Endometrial microvascular endothelial cells (primary cell): ENCODE measurements around the gene BHLHE41. TPM values are rescaled to one million over a fixed set of nuclear protein-coding genes. Genes with fewer than 3 reads are reported as not detected.

Experiments used
- in situ Hi-C: cut with HindIII; loops from 2 replicates; pipeline ENCODE4 v1.10.0; 2017; ENCODE audit warnings: low sequenced_read_pairs, low pct_unique_long_range_greater_than_20kb; ENCODE audit errors: inconsistent ontology term
- total RNA-seq: library from RNA; depleted of rRNA; stranded (reverse); fragments of >200 nt; gene quantifications from one replicate; pipeline ENCODE4 v1.2.3, GENCODE V29; 2015; ENCODE audit errors: inconsistent ontology term

Gene BHLHE41
- 0.56 TPM for total RNA-seq

DNA sequence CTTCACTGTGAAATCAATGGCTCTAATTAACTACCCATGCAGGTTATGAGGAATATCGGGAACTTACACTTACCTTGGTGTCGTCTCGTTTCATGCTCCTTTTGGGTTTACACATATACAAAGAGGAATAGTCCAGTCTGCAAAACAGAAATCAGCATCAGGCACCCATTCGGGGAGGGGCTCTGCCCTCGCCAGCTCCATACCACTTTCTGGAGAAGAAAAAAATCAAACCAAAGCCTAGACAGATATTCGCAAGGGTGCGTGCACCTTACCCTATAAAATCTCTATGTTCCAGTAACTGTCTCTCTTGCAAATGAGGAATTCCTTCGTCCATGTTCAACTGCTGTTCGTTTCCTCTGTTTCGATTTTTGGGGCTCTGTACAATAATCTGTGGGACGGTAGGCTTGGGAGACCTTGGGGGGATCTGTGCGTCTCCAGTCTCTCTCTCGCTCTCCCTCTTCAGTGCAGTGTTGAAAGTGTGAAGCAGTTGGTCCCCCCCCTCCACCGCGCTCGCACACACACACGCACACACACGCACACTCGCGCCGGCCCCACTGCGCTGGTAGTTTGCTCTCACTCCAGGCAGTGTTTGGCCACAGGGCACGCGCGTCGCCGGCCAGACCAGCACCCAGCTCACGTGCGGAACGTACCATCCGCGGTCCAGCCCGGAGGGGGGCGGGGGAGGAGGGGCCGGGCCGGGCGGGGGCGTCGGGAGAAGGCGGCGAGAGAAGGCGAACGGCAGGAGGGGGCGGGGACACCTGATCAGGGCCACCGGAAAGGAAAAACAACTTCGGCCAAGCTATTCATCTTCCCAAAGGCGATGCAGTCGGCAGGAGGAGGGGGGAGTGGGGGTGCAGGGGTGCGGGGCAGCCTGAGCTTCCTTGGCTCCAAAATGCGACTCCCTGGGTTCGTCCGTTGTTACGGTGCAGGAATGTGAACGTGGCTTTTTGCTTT is at the start of gene BHLHE41:
Gene BHLHE41 (minus strand): TSS at position 592 of the 954 bp plus-strand sequence. CDS start 258 bp downstream, at position 334.
- in situ Hi-C loops, result loop anchor here (25.0 kb wide), 1 partner anchor 513 kb away; no protein-coding TSS in a partner anchor

DNA sequence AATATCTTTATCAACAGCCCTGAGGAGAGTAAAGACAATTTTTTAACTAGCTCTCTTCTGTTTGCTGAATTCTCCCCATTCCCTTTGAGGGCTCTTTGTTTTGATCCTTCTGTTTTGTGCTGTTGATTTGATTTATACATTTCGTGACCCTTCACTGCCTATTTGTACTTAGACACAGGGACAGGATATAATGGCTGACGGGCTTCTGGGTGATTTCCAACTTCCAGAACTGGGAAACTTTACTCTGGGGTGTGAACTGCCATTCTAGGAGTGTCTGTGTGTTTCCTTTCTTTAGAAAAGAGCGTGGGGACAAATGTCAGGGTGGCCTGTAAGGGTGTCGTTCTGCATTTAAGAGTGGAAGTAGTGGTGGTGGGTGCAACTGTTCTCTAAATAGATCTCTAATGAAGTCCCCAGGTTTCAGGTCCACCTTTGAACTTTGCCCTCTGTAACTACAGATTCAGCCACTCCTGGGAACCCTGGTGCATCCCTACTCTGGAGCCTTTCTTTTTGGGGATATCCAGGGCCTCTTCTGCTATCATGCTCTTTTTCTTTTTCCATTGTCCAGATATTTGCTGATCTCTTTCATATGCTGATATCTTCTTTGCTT is 48.2 kb upstream of the BHLHE41 start:
- in situ Hi-C loops, result no loop called here

DNA sequence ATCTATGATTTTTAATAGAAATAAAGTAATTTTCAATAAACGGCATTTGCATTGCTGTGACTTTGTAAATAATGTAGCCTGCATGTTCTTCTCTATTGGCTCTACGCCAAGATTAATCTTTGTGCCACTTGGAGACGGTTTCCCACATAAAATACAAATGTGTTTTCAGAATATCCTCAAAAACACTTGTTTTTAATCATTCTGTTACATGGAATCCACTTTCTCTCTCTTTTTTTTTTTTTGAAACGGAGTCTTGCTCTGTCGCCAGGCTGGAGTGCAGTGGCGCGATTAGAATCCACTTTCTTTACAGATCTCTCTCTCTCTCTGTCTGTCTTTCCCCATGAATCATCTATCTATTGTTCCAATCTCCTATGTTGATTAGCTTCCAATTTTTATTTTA is 47.7 kb upstream of the BHLHE41 start:
- in situ Hi-C loops, result no loop called here

DNA sequence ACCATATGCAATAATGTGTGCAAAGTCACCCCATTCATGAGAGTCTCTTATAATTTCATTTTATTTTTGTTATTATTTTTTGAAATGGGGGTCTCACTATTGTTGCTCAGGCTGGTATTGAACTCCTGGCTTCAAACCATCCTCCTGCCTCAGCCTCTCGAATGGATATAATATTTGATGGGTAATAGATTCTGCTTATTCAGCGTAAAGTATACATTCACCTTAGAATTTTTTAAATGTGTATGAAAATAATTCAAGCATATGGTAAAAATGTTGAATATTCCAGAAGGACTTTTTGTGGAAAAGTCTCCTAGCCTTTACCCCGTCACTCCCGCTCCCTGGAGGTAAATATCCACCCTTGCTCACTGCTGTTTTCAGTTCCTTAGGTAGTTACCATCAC is 47.2 kb upstream of the BHLHE41 start:
- in situ Hi-C loops, result no loop called here

DNA sequence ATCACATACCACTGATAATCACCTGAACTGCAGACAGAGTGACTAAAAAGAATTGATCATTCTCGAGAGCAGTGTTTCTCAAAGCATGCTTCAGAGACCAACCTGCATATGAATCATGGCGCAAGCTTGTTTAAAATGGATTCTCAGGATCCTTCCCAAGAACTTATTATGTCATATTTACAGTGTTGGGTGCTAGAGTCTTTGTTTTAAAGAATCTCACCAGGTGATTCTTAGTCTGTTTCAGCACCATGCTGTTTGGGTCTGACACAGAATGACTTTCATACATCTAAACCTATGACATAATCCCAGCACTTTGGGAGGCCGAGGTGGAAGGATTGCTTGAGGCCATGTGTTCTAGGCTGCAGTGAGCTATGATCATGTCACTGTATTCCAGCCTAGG is 39.3 kb upstream of the BHLHE41 start:
- in situ Hi-C loops, result no loop called here

DNA sequence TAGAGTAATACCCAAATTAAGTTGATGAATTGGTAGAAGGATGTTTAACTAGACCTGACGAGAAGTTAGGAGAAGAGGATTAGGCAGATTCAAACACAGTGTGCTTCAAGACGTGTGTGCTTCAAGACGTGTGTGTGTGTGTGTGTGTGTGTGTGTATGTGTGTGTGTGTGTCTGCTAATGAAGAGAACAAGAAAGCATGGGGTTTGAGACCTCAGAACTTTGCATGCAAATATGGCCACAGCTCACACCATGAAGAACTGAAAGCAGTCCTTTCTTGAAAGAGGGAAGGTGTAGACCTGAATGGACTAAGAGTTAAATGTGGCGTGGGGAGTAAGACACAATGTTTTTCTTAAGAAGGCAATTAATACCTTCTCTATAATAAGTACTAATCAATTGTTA is 38.1 kb upstream of the BHLHE41 start:
- in situ Hi-C loops, result no loop called here

DNA sequence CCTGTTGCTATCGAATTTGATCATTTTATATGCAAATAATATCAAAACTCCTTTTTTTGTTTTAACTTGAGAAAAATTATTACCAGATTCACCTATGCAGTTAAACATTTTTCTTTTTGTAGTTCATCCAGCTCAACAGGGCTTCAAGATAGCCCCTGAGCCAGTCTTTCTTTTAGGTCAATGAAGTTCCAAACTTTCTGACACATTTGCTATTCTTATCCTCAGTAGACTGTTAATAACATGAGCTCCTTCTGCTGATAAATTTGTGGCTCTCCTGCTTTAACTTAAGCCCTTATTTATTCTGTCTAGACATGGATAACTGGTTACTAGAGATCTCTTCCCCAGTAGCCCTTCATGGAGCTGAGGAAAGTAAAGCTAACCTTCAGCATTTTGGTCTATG is 37.3 kb upstream of the BHLHE41 start:
- in situ Hi-C loops, result no loop called here

DNA sequence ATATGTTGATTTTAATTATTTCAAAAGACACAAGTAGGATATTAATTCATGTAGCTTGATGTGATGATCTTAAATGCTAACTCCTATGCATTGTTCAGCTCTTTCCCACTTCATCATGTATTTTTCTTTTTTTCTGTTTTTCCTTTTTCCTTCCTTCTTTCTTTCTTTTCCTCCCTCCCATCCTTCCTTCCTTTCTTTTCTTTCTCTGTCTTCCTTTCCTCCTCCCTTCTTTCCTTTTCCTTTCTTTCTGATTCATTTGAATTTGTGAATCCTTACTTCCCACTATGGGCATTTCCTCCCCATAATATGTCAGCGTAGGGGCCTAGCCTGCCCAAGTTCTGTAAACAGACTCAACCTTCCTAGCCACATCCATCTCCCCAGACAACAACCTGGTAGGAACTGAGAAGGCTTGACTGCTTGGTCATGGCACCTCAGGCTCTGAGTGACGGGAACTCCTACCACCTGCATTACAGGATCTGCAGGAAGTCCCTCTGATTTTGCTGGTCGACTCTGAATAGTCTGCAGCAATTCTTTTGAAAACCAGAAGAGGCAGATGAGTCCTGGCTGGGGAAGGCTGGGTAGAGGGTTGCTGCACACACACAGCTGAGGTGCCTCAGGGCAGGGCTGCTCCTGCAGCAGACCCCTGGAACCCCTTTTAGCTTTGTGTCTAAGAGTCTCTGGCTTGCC is 33.4 kb upstream of the BHLHE41 start:
- in situ Hi-C loops, result no loop called here

DNA sequence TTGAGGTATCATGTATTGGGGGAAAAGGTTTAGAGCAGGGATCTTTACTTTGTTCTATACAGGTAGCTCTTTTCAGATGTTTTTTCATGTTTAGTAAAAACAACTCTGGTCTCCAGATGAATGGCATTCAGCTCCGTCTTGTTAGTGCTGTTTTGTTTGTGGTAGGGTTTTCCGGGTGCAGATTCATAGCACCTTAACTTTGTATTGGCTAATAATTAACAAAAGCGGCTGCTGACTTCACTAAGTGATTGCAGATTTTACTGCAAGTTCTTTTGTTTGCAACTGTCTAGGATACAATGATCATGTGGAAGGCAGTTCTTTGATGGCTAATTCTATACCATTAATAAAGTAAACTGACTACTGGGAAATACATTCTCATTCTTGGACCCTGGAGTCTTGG is 32.2 kb upstream of the BHLHE41 start:
- in situ Hi-C loops, result no loop called here

DNA sequence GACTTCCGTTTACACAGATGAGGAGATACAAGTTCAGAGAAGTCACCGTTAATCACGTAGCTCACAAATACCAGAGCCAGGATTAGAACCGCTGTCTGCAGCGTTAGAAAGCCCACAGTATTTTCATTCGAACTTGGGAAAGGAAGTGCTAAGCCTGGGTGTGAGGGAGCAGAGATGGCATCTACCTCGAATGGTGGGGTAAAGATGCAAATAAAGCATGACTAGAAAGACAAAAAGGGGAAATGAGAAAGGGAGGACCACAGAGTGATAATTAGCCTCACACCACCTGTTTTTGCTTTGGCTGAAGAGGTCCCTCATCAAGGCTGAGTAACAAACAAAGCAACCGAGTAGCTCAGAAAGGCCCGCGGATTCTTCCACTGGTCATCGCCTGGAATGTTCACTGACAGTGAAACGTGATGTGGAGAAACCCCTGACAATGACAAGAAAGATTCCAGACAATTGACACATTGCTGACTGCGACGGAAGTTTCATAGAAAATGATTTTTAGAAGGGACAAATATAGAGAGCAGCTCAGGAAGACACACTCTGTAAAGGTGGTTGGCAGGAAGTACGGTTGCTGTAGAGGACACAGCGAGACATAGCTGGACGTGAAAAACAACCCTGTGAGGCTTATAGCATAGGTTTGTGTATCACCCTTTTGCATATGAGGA is 31.5 kb upstream of the BHLHE41 start:
- in situ Hi-C loops, result no loop called here

DNA sequence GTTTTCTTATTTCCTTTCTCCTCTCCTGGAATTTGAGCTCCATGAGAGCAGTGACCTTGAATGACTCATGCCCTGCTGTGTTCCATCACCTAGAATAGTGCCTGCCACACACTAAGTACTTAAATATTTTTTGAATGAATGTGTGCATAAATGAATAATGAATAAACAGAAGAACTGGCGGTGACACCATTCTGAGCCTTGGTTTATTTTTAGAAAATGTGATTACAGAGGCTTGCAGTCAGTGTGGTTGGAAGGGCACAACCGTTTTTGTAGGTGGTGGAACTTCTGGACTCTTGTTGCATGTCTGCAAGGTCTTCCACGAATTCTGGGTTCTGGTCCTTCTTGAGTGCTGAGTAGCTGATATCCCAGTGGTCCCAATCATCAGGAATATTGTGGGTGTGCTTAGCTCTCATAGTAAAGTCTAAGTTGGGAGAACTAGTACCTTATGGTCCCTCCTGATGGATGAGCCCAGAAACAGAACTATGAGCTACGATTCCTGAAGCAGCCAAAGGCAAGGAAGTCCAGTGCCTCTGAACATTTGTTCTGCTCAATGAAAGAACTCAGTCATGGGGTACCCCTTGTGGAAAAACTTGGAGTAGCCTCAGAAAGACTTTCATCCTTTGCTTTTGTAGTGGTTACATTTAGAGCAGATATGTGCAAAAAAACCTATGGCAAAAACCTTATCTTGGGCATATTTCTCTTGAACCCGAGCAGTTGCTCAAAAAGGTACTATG is 28.8 kb upstream of the BHLHE41 start:
- in situ Hi-C loops, result no loop called here

DNA sequence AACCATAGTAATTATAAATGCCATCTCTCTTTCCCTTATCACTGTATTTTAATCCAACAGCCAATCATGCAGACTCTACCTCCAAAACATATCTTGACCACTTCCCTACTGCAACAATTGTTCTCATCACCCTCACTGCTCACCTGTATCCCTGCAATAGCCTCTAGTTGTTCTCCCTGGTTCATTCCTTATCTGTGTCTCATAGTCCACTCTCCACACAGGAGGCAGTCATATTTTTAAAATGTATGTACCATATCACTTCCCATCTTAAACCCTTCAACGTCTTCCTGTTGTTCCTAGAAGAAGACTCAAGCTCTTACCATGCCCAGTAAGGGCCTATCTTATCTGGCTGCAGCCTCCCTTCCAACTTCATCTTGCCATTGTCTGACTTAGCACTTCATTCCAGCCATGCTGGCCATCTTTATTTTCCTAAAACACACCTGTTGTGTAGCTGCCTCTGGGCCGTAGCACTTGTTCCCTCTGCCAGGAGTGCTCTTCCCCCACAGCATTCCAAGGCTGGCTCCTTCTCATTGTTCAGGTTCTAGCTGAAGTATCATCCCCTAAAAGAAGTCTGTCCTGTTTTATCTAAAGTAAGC is 27.8 kb upstream of the BHLHE41 start:
- in situ Hi-C loops, result no loop called here

DNA sequence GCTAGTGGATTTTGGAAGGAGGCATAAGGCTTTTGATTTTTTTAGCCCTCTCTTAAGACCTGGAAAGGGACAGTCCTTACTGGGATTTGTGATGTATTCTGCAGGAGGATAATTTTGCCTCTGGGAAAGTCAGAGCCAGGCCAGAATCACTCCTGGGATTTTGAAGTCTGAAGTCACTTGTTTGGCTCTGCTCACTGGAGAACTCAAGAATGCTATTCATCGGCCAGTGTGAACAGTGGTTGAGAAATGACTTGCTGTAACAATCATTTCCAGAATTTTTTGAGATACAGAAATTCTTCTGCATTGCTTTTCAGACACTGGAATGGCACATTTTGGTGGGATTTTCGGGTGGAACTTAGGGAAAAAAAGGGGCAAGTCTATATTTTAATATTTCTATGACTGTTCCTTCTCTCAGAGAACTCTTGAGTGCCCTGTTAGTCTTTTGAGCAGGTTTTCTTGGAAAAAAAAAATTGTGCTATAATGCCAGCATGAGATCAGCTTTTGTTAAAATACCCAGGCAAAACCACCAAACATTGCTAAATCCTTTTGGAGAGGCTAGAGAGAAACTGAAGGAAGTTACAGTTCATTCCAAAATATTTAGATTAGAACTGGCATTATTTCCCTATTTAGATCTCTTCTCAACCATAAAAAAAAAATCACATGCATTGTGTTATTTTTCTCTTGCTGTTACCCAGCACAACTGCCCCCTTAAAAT is 26.1 kb upstream of the BHLHE41 start:
- in situ Hi-C loops, result no loop called here

DNA sequence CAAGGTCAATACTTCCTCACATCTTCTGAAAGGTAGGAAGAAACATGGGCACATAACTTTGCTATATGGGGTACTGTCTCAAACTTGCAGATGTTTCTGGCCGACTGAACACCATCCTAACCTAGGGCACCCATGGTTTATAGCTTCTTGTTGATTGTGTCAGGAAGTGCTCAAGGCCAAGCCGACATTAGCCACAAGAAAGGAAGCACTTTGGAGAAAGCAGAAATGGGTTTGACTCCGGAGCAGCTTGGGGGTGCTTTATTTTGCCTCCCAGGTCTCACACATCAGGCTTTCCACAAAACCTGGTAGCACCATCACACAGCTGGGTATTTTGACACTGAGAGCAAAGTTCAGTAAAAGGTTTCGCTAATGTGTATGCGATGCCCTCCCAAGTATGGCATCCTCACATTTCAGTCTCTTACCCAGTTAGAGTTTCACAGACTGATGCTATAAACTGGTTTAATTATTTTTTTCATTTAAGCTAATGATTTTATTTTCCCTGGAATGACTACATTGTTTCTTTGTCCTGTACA is 25.2 kb upstream of the BHLHE41 start:
- in situ Hi-C loops, result no loop called here

DNA sequence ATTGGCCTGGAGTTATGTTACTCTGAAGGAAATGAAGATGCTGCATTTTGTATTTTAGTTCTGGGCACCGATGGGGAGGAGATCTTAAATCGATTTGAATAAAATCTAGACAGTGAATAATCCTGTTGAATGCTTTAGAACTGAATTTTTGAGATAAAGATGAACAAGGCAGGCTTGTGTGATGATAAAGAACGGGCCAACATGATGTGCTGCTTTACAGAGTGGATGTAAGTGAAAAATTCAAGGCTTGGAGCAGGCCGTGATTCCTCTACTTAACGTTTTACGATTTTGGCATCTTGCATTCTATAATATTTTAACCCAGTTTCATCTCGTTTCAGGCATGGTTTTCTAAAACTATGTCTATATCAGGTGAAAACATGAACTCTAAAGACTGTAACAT is 23.5 kb upstream of the BHLHE41 start:
- in situ Hi-C loops, result no loop called here

DNA sequence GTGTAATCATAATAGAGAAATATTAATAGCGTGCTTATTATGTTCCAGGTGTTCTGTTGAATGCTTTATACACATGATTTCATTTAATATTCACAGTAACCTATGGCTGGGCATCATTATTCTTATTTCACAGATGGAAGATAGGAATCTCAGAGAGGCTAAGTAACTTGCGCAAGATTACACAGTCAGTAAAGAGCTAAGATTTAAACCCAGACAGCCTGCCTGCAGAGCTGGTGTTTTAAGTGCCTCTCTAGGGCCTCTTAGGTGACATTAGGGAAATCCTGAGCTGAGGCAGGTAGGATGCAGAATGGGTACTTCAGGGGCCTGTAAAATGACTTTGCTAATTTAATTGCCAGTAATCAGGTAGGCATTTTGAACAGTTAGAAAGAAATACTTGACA is 18.5 kb upstream of the BHLHE41 start:
- in situ Hi-C loops, result no loop called here

DNA sequence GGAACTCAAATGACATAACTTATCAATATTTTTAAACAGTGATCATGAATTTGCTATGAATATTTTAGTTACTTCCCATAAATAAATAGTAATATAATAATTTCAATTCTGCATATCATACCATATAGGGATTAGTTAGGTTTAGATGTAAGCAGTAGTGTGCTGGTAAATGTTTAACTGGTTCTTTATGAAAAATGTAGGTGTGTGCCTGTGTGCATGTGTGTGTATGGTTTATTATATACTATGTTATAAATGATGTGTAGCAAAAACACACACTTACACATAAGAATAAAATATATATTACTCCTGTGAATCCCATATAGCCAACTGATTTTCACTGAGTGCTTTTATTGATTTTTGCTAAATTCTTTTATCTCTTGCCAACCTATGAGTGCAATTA is 14.0 kb upstream of the BHLHE41 start:
- in situ Hi-C loops, result no loop called here
